ENCODE measurements around the gene NR5A1.

Gene NR5A1

GRCh38 chr9:124537926-124538325 lies 30.7 kb upstream of the NR5A1 start:
- H3K9me3 ChIP-seq (ENCODE audit: insufficient read depth, low read depth, low read length), result no peaks in the 10 kb centered on the region
- H3K4me3 ChIP-seq (ENCODE audit: low read length, poor library complexity, severe bottlenecking), result no peak overlapping the region
- TF ChIP-seq EZH2phosphoT487 (IDR thresholded peaks at IDR 0.05; ENCODE audit: borderline replicate concordance), result no peak
- TF ChIP-seq, protein P1, sequence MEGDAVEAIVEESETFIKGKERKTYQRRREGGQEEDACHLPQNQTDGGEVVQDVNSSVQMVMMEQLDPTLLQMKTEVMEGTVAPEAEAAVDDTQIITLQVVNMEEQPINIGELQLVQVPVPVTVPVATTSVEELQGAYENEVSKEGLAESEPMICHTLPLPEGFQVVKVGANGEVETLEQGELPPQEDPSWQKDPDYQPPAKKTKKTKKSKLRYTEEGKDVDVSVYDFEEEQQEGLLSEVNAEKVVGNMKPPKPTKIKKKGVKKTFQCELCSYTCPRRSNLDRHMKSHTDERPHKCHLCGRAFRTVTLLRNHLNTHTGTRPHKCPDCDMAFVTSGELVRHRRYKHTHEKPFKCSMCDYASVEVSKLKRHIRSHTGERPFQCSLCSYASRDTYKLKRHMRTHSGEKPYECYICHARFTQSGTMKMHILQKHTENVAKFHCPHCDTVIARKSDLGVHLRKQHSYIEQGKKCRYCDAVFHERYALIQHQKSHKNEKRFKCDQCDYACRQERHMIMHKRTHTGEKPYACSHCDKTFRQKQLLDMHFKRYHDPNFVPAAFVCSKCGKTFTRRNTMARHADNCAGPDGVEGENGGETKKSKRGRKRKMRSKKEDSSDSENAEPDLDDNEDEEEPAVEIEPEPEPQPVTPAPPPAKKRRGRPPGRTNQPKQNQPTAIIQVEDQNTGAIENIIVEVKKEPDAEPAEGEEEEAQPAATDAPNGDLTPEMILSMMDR (conservative IDR thresholded peaks at IDR 0.05; ENCODE audit: low read length), result no peak
- no peaks in the 10 kb centered on the region for H3K9me2 ChIP-seq (replicated peaks; ENCODE audit: low read depth, low read length)
- peaks cover 18% of the 10 kb centered on the region; the same call in 1 of the 2 replicates for H3K36me3 ChIP-seq (ENCODE audit: insufficient read depth, low read length)
- H2AFZ ChIP-seq (ENCODE audit: low read length), result no peak overlapping the region
- no peak overlapping the region for H3K4me2 ChIP-seq (ENCODE audit: low read depth, low read length, poor library complexity, severe bottlenecking)
- no peaks in the 10 kb centered on the region for H4K20me1 ChIP-seq (ENCODE audit: insufficient read depth, low read length, poor library complexity, severe bottlenecking)
- H3K27me3 ChIP-seq (ENCODE audit: insufficient read depth, low read length, poor library complexity, severe bottlenecking), result no peaks in the 10 kb centered on the region
- H3K4me1 ChIP-seq (ENCODE audit: insufficient read depth, low read length, poor library complexity, severe bottlenecking), result no peaks in the 10 kb centered on the region
- no peaks in the 10 kb centered on the region for H3K79me2 ChIP-seq (ENCODE audit: insufficient read depth, low read length)
- H3K9ac ChIP-seq (ENCODE audit: low read depth, low read length, poor library complexity, severe bottlenecking), result no peak overlapping the region
- H3F3A ChIP-seq (ENCODE audit: low read depth), result no peaks in the 10 kb centered on the region

GRCh38 chr9:124535846-124536245 lies 28.6 kb upstream of the NR5A1 start:
- Histone ChIP-seq H3K27me3 (ENCODE audit: insufficient read depth, low read length, poor library complexity, severe bottlenecking) (no peaks in the 10 kb centered on the region), H3K36me3 (ENCODE audit: insufficient read depth, low read length) (peaks cover 18% of the 10 kb centered on the region; the same call in 1 of the 2 replicates), H3K4me3 (ENCODE audit: low read length, poor library complexity, severe bottlenecking) (no peak overlapping the region), H2AFZ (ENCODE audit: low read length) (no peak overlapping the region), H3K4me2 (ENCODE audit: low read depth, low read length, poor library complexity, severe bottlenecking) (no peak overlapping the region), H3K9me3 (ENCODE audit: insufficient read depth, low read depth, low read length) (no peaks in the 10 kb centered on the region), H3K9ac (ENCODE audit: low read depth, low read length, poor library complexity, severe bottlenecking) (no peak overlapping the region), H3F3A (ENCODE audit: low read depth) (no peaks in the 10 kb centered on the region), H3K4me1 (ENCODE audit: insufficient read depth, low read length, poor library complexity, severe bottlenecking) (no peaks in the 10 kb centered on the region), H4K20me1 (ENCODE audit: insufficient read depth, low read length, poor library complexity, severe bottlenecking) (no peaks in the 10 kb centered on the region), H3K9me2 (replicated peaks; ENCODE audit: low read depth, low read length) (no peaks in the 10 kb centered on the region), H3K79me2 (ENCODE audit: insufficient read depth, low read length) (no peaks in the 10 kb centered on the region)
- no peak for TF ChIP-seq EZH2phosphoT487 (IDR thresholded peaks at IDR 0.05; ENCODE audit: borderline replicate concordance)
- TF ChIP-seq, protein P1 (conservative IDR thresholded peaks at IDR 0.05; ENCODE audit: low read length), result no peak

GRCh38 chr9:124532897-124533296 lies 25.7 kb upstream of the NR5A1 start:
- no peaks in the 10 kb centered on the region for H3K79me2 ChIP-seq (ENCODE audit: insufficient read depth, low read length)
- peaks cover 3% of the 10 kb centered on the region; the same call in 1 of the 2 replicates for H3K36me3 ChIP-seq (ENCODE audit: insufficient read depth, low read length)
- H3K4me3 ChIP-seq (ENCODE audit: low read length, poor library complexity, severe bottlenecking), result no peak overlapping the region
- no peaks in the 10 kb centered on the region for H3K9me2 ChIP-seq (replicated peaks; ENCODE audit: low read depth, low read length)
- no peaks in the 10 kb centered on the region for H3K9me3 ChIP-seq (ENCODE audit: insufficient read depth, low read depth, low read length)
- H3K27me3 ChIP-seq (ENCODE audit: insufficient read depth, low read length, poor library complexity, severe bottlenecking), result no peaks in the 10 kb centered on the region
- H3K9ac ChIP-seq (ENCODE audit: low read depth, low read length, poor library complexity, severe bottlenecking), result no peak overlapping the region
- no peak overlapping the region for H3K4me2 ChIP-seq (ENCODE audit: low read depth, low read length, poor library complexity, severe bottlenecking)
- H3F3A ChIP-seq (ENCODE audit: low read depth), result no peaks in the 10 kb centered on the region
- TF ChIP-seq, protein P1 (conservative IDR thresholded peaks at IDR 0.05; ENCODE audit: low read length), result no peak
- TF ChIP-seq EZH2phosphoT487 (IDR thresholded peaks at IDR 0.05; ENCODE audit: borderline replicate concordance), result no peak
- no peaks in the 10 kb centered on the region for H4K20me1 ChIP-seq (ENCODE audit: insufficient read depth, low read length, poor library complexity, severe bottlenecking)
- no peak overlapping the region for H2AFZ ChIP-seq (ENCODE audit: low read length)
- H3K4me1 ChIP-seq (ENCODE audit: insufficient read depth, low read length, poor library complexity, severe bottlenecking), result no peaks in the 10 kb centered on the region
